ENCODE data around the gene HABP4. TPM values are rescaled to one million over a fixed set of nuclear protein-coding genes. Genes with fewer than 3 reads are reported as not detected.
"Not testable (repeated sequence)": the region's sequence is repeated elsewhere in the genome, so short reads cannot be mapped to it uniquely, and the experiment has no call there.

HABP4 gene
- total RNA-seq, 4 donors from 2014 or later: 6.3 to 13.4 (median 10.2) TPM

GRCh38 chr9:96498796-96499195 is 48.8 kb downstream of the HABP4 start:
- 78 to 94% methylated on average over 7 of the region's 7 CpGs for WGBS, 2 donors
- TF ChIP-seq POLR2A (IDR thresholded peaks at IDR 0.05) (no peak), CTCF (IDR thresholded peaks at IDR 0.05) (no peak)
- no peak for DNase-seq (ENCODE audit: low spot score in 2 of 2)
- intact Hi-C loops (cut with DNase I; ENCODE audit: low total_unique reads): no loop called here
- no peak overlapping the region for H3K4me3 ChIP-seq (ENCODE audit: low read depth, poor library complexity, severe bottlenecking)

- DNase-seq (ENCODE audit: low spot score in 2 of 2): no peak
- no peak overlapping the region for H3K4me3 ChIP-seq (ENCODE audit: low read depth, poor library complexity, severe bottlenecking)
- TF ChIP-seq CTCF (IDR thresholded peaks at IDR 0.05) (no peak), POLR2A (IDR thresholded peaks at IDR 0.05) (no peak)
- WGBS, 2 donors: 90 to 97% methylated on average over 7 of the region's 7 CpGs
- intact Hi-C loops (cut with DNase I; ENCODE audit: low total_unique reads): no loop called here
Measured at GRCh38 chr9:96499257-96499656, 49.3 kb downstream of the HABP4 start.

GRCh38 chr9:96500696-96501632 is 51.0 kb downstream of the HABP4 start:
- intact Hi-C loops (cut with DNase I; ENCODE audit: low total_unique reads): no loop called here
- TF ChIP-seq CTCF (IDR thresholded peaks at IDR 0.05): no peak
- TF ChIP-seq POLR2A (IDR thresholded peaks at IDR 0.05): no peak
- no peak for DNase-seq (ENCODE audit: low spot score in 2 of 2)
- H3K4me3 ChIP-seq (ENCODE audit: low read depth, poor library complexity, severe bottlenecking): no peak overlapping the region
- 91 to 92% methylated on average over 14 of the region's 14 CpGs for WGBS, 2 donors

GRCh38 chr9:96501633-96502538 is 51.9 kb downstream of the HABP4 start:
- H3K4me3 ChIP-seq (ENCODE audit: low read depth, poor library complexity, severe bottlenecking): no peak overlapping the region
- TF ChIP-seq CTCF (IDR thresholded peaks at IDR 0.05) (no peak), POLR2A (IDR thresholded peaks at IDR 0.05) (no peak)
- 61 to 78% methylated on average over 15 of the region's 15 CpGs for WGBS, 2 donors
- no peak for DNase-seq (ENCODE audit: low spot score in 2 of 2)
- intact Hi-C loops (cut with DNase I; ENCODE audit: low total_unique reads): no loop called here

GRCh38 chr9:96502539-96503373 is 52.8 kb downstream of the HABP4 start:
- H3K4me3 ChIP-seq (ENCODE audit: low read depth, poor library complexity, severe bottlenecking): no peak overlapping the region
- intact Hi-C loops (cut with DNase I; ENCODE audit: low total_unique reads): no loop called here
- no peak for TF ChIP-seq CTCF (IDR thresholded peaks at IDR 0.05)
- no peak for TF ChIP-seq POLR2A (IDR thresholded peaks at IDR 0.05)
- WGBS, 2 donors: 52 to 64% methylated on average over 6 of the region's 6 CpGs
- peak in 1 of 2 donors; percentile 54 for DNase-seq (ENCODE audit: low spot score in 2 of 2)

- intact Hi-C loops (cut with DNase I; ENCODE audit: low total_unique reads); H3K4me3 ChIP-seq (ENCODE audit: low read depth, poor library complexity, severe bottlenecking); DNase-seq (ENCODE audit: low spot score in 2 of 2): not testable (repeated sequence)
Measured at GRCh38 chr9:96503374-96503748, 53.4 kb downstream of the HABP4 start.
